Astrocyte of the spinal cord (primary cell): ENCODE measurements around the gene CCDC39.
A peak's percentile ranks its signal among the peaks of the same experiment; 100 is the strongest.
"Not testable (repeated sequence)": the region's sequence is repeated elsewhere in the genome, so short reads cannot be mapped to it uniquely, and the experiment has no call there.

ENCODE experiments used
- DNase-seq: peaks from one replicate; pipeline ENCODE4 v3.0.0; 2011; ENCODE audit warnings: low read depth, low spot score
- H3K4me3 ChIP-seq: 2 replicates; pipeline ENCODE4 v1.5.1; 2011; ENCODE audit warnings: low read depth, mild to moderate bottlenecking, low read length, moderate library complexity
- in situ Hi-C: cut with HindIII; loops from 2 replicates; pipeline ENCODE4 v1.10.0; 2017; ENCODE audit warnings: low sequenced_read_pairs
- TF ChIP-seq, protein P1 (sequence below): IDR thresholded peaks from 2 replicates; pipeline ENCODE4 v1.5.1; 2012; ENCODE audit warnings: low read depth, mild to moderate bottlenecking, low read length, inconsistent platforms

The CCDC39 gene

DNA sequence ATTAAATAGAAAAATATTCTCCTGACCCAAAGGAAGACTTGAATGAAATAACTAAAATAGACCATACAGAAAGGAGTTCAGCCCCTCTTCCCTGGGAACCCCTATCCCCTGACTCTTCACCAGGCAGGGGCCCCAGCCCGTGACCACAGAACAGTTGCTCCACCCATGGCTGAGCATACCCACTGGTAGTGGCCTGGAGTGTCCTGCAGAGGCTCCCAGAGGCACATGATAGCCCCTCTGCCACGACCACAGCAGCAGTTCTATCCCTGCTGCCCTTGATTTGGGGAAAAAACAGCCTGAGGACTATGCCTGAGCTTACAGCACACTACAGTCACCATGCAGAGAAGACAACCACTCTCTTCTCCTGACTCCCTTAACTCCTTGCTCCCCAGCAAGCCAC is 45.6 kb downstream of the CCDC39 start:
- in situ Hi-C loops: no loop called here
- no peak overlapping the region for H3K4me3 ChIP-seq
- no peak for DNase-seq
- TF ChIP-seq, protein P1, sequence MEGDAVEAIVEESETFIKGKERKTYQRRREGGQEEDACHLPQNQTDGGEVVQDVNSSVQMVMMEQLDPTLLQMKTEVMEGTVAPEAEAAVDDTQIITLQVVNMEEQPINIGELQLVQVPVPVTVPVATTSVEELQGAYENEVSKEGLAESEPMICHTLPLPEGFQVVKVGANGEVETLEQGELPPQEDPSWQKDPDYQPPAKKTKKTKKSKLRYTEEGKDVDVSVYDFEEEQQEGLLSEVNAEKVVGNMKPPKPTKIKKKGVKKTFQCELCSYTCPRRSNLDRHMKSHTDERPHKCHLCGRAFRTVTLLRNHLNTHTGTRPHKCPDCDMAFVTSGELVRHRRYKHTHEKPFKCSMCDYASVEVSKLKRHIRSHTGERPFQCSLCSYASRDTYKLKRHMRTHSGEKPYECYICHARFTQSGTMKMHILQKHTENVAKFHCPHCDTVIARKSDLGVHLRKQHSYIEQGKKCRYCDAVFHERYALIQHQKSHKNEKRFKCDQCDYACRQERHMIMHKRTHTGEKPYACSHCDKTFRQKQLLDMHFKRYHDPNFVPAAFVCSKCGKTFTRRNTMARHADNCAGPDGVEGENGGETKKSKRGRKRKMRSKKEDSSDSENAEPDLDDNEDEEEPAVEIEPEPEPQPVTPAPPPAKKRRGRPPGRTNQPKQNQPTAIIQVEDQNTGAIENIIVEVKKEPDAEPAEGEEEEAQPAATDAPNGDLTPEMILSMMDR: no peak

GRCh38 chr3:180631317-180631716 is 48.0 kb downstream of the CCDC39 start:
- TF ChIP-seq, protein P1: no peak
- in situ Hi-C loops: no loop called here
- DNase-seq: no peak
- no peak overlapping the region for H3K4me3 ChIP-seq

GRCh38 chr3:180630371-180630770 is 48.9 kb downstream of the CCDC39 start:
- in situ Hi-C loops: no loop called here
- no peak overlapping the region for H3K4me3 ChIP-seq
- TF ChIP-seq, protein P1: no peak
- no peak for DNase-seq

- no peak for DNase-seq
- TF ChIP-seq, protein P1: no peak
- no peak overlapping the region for H3K4me3 ChIP-seq
- in situ Hi-C loops: no loop called here
These were observed 52.4 kb downstream of the CCDC39 start for GRCh38 chr3:180626844-180627243.

DNA sequence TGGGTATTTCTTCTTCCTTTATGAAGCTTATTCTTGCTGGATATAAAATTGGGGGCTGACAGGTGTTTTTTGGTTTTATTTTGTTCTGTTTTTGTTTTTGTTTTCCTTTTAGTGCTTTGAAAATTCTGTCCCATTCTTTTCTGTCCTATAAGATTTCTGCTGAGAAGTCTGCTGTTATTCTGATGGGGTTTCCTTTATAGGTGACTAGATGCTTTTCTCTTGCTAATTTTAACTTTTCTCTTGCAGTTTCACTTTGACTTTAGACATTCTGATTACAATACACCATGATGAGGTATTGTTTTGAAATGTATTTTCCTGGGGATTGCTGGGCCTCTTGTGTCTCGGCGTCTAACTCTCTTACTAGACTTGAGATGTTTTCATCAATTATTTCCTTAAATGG is 54.6 kb downstream of the CCDC39 start:
- no peak for DNase-seq
- H3K4me3 ChIP-seq: no peak overlapping the region
- in situ Hi-C loops: no loop called here
- TF ChIP-seq, protein P1: no peak

DNA sequence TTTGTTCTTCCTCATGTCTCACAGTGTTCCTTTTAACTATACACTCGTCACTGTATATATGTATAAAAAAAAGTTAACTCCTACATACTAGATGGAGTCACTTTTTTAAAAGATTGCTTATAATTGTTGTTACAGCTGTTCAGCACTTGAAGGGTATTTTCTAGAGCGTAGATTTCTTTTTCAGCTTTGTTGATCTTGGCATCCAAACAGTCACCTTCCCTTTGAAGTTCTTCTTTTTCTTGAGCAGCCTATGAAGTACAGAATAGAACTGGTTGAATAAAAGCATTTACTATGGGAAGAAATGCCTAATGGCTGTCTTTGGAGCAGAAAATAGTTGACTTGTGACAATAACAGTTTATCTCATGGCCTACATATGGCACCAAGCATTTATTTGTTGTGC is 59.6 kb downstream of the CCDC39 start:
- in situ Hi-C loops: no loop called here
- peak; percentile 76 for DNase-seq

GRCh38 chr3:180618563-180618962 is 60.7 kb downstream of the CCDC39 start:
- H3K4me3 ChIP-seq, DNase-seq, in situ Hi-C loops: not testable (repeated sequence)

More for the DNA sequence above, 59.6 kb downstream of the CCDC39 start:
- TF ChIP-seq, protein P1: no peak
- no peak overlapping the region for H3K4me3 ChIP-seq
